HG02852 (cell line): ENCODE data around the gene ZNF669.

Source experiments
- ATAC-seq: cut with Tn5 transposase; IDR thresholded peaks from one replicate; pipeline ENCODE4 v1.9.1; 2021; ENCODE audit warnings: mild to moderate bottlenecking, moderate library complexity; ENCODE audit not compliant: unreplicated experiment

Gene ZNF669

GRCh38 chr1:247077213-247077612 is 26.9 kb downstream of the ZNF669 start:
- no peak for ATAC-seq

- ATAC-seq = no peak
These were observed 33.5 kb downstream of the ZNF669 start for GRCh38 chr1:247070645-247071044.

- no peak for ATAC-seq
These were observed 39.9 kb downstream of the ZNF669 start for GRCh38 chr1:247064304-247064703.

- no peak for ATAC-seq
These were observed 43.4 kb downstream of the ZNF669 start for GRCh38 chr1:247060771-247061170.

GRCh38 chr1:247056071-247056470 is 48.1 kb downstream of the ZNF669 start:
- no peak for ATAC-seq

- no peak for ATAC-seq
These were observed 49.2 kb downstream of the ZNF669 start for GRCh38 chr1:247054992-247055415.
